Adrenal gland (tissue), 5 donors: Measurements from ENCODE around the gene RBP7.

Experiments used
- CTCF ChIP-seq, 6 experiments: fragments of 450-650 bp in 4 of 6; fragments of 200-600 bp in 2 of 6; sonication (generic) in 1 of 6; IDR thresholded peaks; 1 replicate in 5 of 6; 2 replicates in 1 of 6; pipeline versions ENCODE4 v1.5.1 to v1.8.0; 2016 to 2021; ENCODE audit warnings: antibody characterized with exemption in 6 of 6, mild to moderate bottlenecking in 2 of 6, moderate library complexity in 1 of 6
- POLR2A ChIP-seq, 2 donors: fragments of 450-650 bp; IDR thresholded peaks; one replicate each; pipeline ENCODE4 v1.6.1; 2017; ENCODE audit warnings: antibody characterized with exemption in 2 of 2, mild to moderate bottlenecking in 2 of 2, moderate library complexity in 1 of 2
- donor health status: DM: no; HTN: no; CAD: no.

- TF ChIP-seq CTCF (IDR thresholded peaks at IDR 0.05) (no peak), POLR2A (IDR thresholded peaks at IDR 0.05) (no peak)
These were observed 67.7 kb downstream of the RBP7 start for GRCh38 chr1:10064416-10065343.
